IgD-negative memory B cell (primary cell): ENCODE results near the gene STK32A. TPM values are rescaled to one million over a fixed set of nuclear protein-coding genes. Genes with fewer than 3 reads are reported as not detected.

ENCODE experiments used
- H3K27ac Mint-ChIP-seq, 3 donors: one replicate each; pipeline ENCODE4 v1.8.0; 2020 to 2022; ENCODE audit warnings: mild to moderate bottlenecking in 3 of 3, mixed read lengths in 3 of 3, moderate library complexity in 1 of 3
- H3K27me3 Mint-ChIP-seq: one replicate; pipeline ENCODE4 v1.8.0; 2021; ENCODE audit warnings: mixed read lengths
- H3K36me3 Mint-ChIP-seq: one replicate; pipeline ENCODE4 v1.8.0; 2020; ENCODE audit warnings: mild to moderate bottlenecking, mixed read lengths
- H3K4me1 Mint-ChIP-seq, 3 donors: one replicate each; pipeline ENCODE4 v1.8.0; 2020 to 2022; ENCODE audit warnings: mixed read lengths in 3 of 3, mild to moderate bottlenecking in 1 of 3
- H3K4me3 Mint-ChIP-seq, 4 donors: one replicate each; pipeline ENCODE4 v1.8.0; 2020 to 2022; ENCODE audit warnings: mild to moderate bottlenecking in 4 of 4, mixed read lengths in 4 of 4, moderate library complexity in 3 of 4
- H3K9me3 Mint-ChIP-seq, 3 donors: one replicate each; pipeline ENCODE4 v1.8.0; 2020 to 2021; ENCODE audit warnings: mixed read lengths in 3 of 3, mild to moderate bottlenecking in 1 of 3
- polyA plus RNA-seq: library from polyadenylated mRNA; unstranded; fragments of 300-500 nt; fragmentation: Illumina TruSeq; gene quantifications from one replicate; pipeline ENCODE4 v1.2.3, GENCODE V29; 2021

STK32A gene
- polyA plus RNA-seq, 1 donor from 2014 or later, result not detected

- H3K27ac Mint-ChIP-seq, result no peak overlapping the region
- no peak overlapping the region for H3K4me3 Mint-ChIP-seq
Measured at GRCh38 chr5:147430628-147431027, 195.8 kb downstream of the STK32A start.

GRCh38 chr5:147431586-147431985 is 196.8 kb downstream of the STK32A start:
- no peak overlapping the region for H3K27ac Mint-ChIP-seq
- H3K36me3 Mint-ChIP-seq, result peaks cover 1% of the 10 kb centered on the region
- peaks cover 5% of the 10 kb centered on the region for H3K27me3 Mint-ChIP-seq
- H3K4me1 Mint-ChIP-seq, result no peaks in the 10 kb centered on the region
- peaks cover 0 to 3% (median 2%) of the 10 kb centered on the region in 3 donors for H3K9me3 Mint-ChIP-seq
- peak overlapping the region in 1 of 4 donors; percentile 6 for H3K4me3 Mint-ChIP-seq

More at GRCh38 chr5:147430628-147431027, 195.8 kb downstream of the STK32A start:
- Mint-ChIP-seq H3K9me3 (peaks cover 0 to 3% (median 2%) of the 10 kb centered on the region in 3 donors), H3K4me1 (no peaks in the 10 kb centered on the region), H3K36me3 (peaks cover 1% of the 10 kb centered on the region), H3K27me3 (peaks cover 5% of the 10 kb centered on the region)

- H3K4me1 Mint-ChIP-seq, result no peaks in the 10 kb centered on the region
- no peak overlapping the region for H3K4me3 Mint-ChIP-seq
- no peak overlapping the region for H3K27ac Mint-ChIP-seq
- peaks cover 1% of the 10 kb centered on the region for H3K36me3 Mint-ChIP-seq
- H3K27me3 Mint-ChIP-seq, result peaks cover 5% of the 10 kb centered on the region
- H3K9me3 Mint-ChIP-seq, result peaks cover 0 to 5% (median 2%) of the 10 kb centered on the region in 3 donors
Measured at GRCh38 chr5:147432323-147432722, 197.5 kb downstream of the STK32A start.

- no peaks in the 10 kb centered on the region for H3K4me1 Mint-ChIP-seq
- H3K36me3 Mint-ChIP-seq, result no peaks in the 10 kb centered on the region
- peaks cover 5% of the 10 kb centered on the region for H3K27me3 Mint-ChIP-seq
- peak overlapping the region in 1 of 3 donors; percentile 68 for H3K27ac Mint-ChIP-seq
- peaks cover 0 to 5% (median 2%) of the 10 kb centered on the region in 3 donors for H3K9me3 Mint-ChIP-seq
- H3K4me3 Mint-ChIP-seq, result no peak overlapping the region
Measured at GRCh38 chr5:147434049-147434448, 199.2 kb downstream of the STK32A start.

GRCh38 chr5:147436596-147436995 is 201.8 kb downstream of the STK32A start:
- peaks cover 5% of the 10 kb centered on the region for H3K27me3 Mint-ChIP-seq
- no peaks in the 10 kb centered on the region for H3K36me3 Mint-ChIP-seq
- no peak overlapping the region for H3K4me3 Mint-ChIP-seq
- no peaks in the 10 kb centered on the region for H3K4me1 Mint-ChIP-seq
- no peak overlapping the region for H3K27ac Mint-ChIP-seq
- peaks cover 0 to 8% (median 2%) of the 10 kb centered on the region in 3 donors for H3K9me3 Mint-ChIP-seq

GRCh38 chr5:147437161-147437596 is 202.4 kb downstream of the STK32A start:
- Mint-ChIP-seq H3K36me3 (no peaks in the 10 kb centered on the region), H3K9me3 (peaks cover 0 to 8% (median 2%) of the 10 kb centered on the region in 3 donors), H3K4me3 (no peak overlapping the region), H3K27me3 (peaks cover 5% of the 10 kb centered on the region), H3K4me1 (no peaks in the 10 kb centered on the region), H3K27ac (no peak overlapping the region)
